Hematopoietic multipotent progenitor cell treated with erythropoietin and hydrocortisone succinate and interleukin-3 and kit ligand, for 4 days (in vitro differentiated cells): Measurements from ENCODE around the gene MBD6.
A peak's percentile ranks its signal among the peaks of the same experiment; 100 is the strongest.

Source experiments
- DNase-seq: peaks from one replicate; pipeline ENCODE4 v3.0.0-alpha.2; 2015

MBD6 gene, protein sequence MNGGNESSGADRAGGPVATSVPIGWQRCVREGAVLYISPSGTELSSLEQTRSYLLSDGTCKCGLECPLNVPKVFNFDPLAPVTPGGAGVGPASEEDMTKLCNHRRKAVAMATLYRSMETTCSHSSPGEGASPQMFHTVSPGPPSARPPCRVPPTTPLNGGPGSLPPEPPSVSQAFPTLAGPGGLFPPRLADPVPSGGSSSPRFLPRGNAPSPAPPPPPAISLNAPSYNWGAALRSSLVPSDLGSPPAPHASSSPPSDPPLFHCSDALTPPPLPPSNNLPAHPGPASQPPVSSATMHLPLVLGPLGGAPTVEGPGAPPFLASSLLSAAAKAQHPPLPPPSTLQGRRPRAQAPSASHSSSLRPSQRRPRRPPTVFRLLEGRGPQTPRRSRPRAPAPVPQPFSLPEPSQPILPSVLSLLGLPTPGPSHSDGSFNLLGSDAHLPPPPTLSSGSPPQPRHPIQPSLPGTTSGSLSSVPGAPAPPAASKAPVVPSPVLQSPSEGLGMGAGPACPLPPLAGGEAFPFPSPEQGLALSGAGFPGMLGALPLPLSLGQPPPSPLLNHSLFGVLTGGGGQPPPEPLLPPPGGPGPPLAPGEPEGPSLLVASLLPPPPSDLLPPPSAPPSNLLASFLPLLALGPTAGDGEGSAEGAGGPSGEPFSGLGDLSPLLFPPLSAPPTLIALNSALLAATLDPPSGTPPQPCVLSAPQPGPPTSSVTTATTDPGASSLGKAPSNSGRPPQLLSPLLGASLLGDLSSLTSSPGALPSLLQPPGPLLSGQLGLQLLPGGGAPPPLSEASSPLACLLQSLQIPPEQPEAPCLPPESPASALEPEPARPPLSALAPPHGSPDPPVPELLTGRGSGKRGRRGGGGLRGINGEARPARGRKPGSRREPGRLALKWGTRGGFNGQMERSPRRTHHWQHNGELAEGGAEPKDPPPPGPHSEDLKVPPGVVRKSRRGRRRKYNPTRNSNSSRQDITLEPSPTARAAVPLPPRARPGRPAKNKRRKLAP

DNA sequence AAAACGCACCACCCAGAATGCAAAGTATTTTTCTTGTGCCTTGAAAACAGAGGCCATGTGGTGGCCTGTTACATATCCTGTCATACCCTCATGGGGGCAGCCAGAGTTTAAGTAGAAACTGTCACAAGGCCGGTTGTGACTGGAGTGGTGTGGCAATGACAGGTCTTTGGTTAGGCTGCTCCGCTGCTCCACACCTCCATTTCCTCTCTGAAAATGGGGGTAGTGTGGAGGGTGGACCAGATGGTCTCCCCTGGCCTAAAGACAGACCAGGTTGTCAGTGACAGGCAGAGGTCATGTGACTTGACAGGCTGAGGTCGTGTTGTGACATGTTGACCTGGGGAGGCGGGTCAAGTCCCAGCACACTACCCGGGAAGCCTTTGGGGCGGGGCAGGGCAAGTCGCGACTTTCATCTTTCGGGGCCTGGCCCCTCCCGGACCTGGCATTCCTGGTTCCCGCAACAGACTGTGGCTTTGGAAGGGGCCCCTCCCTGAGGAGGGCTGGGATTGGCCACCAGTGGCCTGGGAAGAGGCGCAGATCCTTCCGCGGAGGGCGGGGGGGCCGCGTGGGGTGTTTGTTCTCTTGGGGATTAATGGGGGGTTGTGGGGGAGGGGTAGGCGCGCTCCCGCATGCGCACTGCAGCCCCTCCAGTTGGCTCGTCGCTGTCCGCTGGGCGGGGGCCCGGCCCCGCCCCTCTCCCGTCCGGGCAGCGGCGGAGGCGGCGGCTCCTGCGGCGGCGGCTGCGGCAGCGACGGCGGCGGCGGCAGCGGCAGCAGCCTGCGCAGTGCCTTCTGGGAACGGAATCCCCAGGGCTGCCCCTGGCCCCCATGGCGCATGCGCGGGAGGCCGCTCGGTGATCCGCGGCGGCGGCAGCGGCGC, at the start of gene MBD6:
Gene MBD6 (plus strand): TSS at position 814 of the 876 bp plus-strand sequence. CDS start 1,480 bp downstream, outside the sequence.
- DNase-seq = peak; percentile 94

- DNase-seq = no peak
Observed at GRCh38 chr12:57473392-57473791, 49.2 kb upstream of the MBD6 start.

- DNase-seq = no peak
Observed at GRCh38 chr12:57473886-57474285, 48.7 kb upstream of the MBD6 start.

DNA sequence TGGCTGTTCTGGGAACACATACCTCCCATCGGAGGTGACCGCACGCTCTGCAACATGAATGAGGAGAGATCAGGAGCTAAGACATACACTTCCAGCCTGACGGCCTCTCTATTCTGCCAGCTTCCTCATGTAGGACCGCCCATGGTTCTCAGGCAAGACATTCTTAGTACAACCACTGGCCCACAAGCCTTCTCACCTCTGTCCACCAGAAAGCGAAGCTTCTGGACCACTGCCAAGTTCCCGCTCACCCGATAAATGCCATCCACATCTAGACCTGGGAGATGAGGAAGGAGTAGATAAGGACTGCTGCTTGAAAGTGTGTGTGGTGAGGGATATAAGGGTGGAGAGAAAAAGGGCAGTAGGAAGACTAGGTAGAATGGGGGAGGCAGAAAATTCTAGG, 48.2 kb upstream of the MBD6 start:
- DNase-seq = no peak

- DNase-seq = no peak
Observed at GRCh38 chr12:57474862-57475261, 47.8 kb upstream of the MBD6 start.

- DNase-seq = peak; percentile 49
Observed at GRCh38 chr12:57475271-57476161, 47.1 kb upstream of the MBD6 start.

DNA sequence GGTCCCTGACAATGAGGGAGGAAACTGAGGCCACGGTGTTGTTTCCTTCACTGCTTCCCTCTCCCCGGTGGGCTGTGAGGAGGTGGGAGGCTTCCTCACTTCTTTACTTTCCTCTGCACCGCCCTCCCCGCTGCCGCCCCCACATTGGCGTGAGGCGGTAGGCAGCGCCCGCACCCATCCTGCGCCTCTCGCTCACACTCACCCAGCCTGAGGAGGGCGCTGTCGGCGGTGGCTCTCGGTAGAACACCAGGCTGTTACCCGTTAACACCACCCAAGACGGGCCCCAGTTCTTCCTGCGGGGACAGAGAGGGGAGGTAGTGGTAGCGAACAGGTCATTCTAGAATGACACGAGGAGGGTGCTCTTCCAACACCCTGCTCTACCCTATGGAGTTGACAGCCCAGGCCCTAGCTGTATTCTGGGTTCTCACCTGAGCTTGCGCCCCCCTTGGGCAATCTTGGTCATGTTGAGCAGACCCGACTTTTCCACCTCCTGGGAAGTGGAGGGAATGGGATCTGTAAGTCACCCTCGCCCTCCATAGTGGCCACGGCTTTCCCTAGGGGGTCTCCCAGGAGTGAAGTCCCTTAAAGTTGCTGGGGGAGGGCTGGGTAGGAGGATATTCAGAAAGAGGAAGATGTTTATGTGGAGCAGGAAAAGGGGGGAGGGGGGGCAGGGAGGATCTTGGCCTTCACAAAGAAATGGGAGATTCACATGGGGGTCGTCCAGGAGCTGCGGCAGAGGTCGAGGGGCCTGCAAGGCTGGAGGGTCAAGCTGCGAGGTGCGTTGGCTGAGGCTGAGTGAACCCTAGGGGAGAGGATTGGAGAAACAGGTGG, 46.2 kb upstream of the MBD6 start:
- peak; percentile 87 for DNase-seq

DNA sequence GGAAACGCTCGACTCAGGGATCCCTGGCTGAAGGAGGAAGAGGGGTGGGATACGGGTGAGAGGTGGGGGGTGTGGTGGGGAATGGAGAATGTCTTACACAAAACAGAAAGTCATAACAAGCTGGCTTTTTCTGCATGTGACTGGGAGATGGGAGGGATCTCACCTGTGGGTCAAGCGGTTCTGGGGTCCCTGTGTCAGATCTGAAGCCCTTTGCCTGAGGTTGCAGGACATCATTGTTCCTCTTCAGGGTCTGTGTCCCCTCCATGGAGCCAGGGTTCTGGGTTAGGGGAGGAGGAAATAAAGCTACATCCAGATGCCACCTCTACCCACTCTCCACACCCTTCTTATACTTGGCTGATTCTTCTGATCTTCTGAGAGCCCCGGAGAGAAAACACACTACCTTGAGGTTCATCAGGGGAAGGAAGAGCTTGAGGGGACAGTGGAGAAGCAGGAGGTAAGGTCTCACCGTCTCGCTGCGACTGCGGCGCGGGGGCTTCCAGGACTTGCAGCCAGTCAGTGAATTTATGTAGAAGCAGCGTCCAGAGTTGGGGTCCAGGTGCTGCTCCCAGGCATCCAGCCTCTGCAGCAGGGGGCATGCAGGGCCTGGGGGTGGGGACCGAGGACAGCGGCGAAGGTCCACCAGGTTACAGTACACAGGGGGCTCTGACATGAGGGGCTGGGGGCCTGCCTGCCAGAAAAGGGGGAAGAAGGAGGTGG, 45.5 kb upstream of the MBD6 start:
- DNase-seq = no peak

- DNase-seq = peak; percentile 82
Observed at GRCh38 chr12:57477710-57478681, 44.6 kb upstream of the MBD6 start.

DNA sequence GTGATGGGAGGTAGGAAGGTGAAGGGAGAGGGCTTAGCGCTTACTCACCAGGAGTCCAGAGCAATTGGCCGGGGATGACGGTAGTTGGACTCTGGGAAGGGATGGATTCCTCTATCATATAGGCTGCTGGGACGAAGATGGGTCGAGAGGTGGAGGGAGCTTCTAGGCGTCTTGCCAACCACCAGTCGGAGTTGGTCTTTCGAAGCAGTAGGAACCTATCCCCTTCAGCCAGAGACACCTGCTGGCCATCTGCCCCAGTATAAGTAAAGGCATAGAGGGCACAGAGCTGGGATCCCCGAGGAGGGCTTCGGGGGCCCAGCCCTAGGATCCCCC, 43.6 kb upstream of the MBD6 start:
- DNase-seq = no peak

- DNase-seq = peak; percentile 65
Observed at GRCh38 chr12:57479376-57480115, 43.1 kb upstream of the MBD6 start, which contains the start of gene ARHGAP9. Gene ARHGAP9 (minus strand): TSS chr12:57479866. CDS start chr12:57479406, 460 bp downstream.

DNA sequence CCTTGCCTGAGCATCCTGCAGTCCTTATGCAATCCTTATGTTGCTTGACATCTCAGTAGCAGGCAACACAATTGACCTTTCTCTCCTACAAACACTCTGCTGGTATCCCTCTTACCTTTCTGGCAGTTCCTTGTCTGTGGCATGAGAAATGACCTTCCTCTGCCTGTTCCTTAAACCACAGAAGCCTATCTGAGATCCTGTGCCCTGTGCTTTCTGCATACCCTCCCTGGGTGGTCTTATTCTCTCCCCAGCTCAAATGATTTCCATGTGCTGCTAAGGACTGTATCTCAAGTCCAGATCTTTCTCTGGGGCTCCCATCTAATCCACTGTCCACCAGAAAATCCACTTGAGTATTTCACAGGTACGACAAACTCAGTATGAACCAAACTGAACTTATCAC, 41.0 kb upstream of the MBD6 start:
- no peak for DNase-seq

GRCh38 chr12:57483466-57483865, 39.2 kb upstream of the MBD6 start:
- DNase-seq = no peak

- no peak for DNase-seq
Observed at GRCh38 chr12:57485695-57486094, 36.9 kb upstream of the MBD6 start.

GRCh38 chr12:57487055-57487596, 35.5 kb upstream of the MBD6 start:
- no peak for DNase-seq

DNA sequence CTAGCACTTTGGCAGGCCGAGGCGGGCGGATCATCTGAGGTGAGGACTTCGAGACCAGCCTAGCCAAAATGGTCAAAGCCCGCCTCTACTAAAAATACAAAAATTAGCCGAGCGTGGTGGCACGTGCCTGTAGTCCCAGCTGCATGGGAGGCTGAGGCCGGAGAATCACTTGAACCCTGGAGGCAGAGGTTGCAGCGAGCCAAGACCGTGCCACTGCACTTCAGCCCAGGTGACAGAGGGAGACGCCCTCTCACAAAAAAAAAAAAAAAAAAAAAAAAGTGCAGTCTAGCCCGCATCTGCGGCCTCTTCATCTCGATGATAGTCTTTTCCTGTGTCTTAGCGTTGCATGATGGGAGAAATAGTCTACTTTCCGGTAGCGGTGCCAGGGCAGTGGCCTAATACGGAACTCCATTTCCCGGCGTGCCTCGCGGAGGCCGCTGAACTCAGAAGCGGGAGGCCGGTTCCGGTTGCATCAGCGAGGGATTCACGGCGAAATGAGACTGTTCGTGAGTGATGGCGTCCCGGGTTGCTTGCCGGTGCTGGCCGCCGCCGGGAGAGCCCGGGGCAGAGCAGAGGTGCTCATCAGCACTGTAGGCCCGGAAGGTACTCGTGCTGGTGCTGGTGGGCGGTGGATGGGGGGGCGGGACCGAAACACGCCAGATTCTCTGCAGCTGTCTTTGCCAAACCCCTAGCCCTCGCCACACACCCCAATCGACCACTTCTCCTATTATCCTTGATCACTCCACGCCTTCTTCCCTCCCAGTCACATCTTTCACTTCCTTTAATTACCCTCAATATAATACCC, 34.8 kb upstream of the MBD6 start, which contains the start of gene MARS1:
Gene MARS1 (plus strand): TSS at position 472 of the 805 bp plus-strand sequence. CDS start 23 bp downstream, at position 495.
- peak; percentile 99 for DNase-seq
